GM12801 (cell line): ENCODE data around the gene DNAJB4.

Experiments
- TF ChIP-seq, protein P1 (sequence below): IDR thresholded peaks from one replicate; pipeline ENCODE4 v1.5.1; 2011; ENCODE audit warnings: control low read depth; ENCODE audit not compliant: insufficient read length; ENCODE audit errors: extremely low read depth

Gene DNAJB4

DNA sequence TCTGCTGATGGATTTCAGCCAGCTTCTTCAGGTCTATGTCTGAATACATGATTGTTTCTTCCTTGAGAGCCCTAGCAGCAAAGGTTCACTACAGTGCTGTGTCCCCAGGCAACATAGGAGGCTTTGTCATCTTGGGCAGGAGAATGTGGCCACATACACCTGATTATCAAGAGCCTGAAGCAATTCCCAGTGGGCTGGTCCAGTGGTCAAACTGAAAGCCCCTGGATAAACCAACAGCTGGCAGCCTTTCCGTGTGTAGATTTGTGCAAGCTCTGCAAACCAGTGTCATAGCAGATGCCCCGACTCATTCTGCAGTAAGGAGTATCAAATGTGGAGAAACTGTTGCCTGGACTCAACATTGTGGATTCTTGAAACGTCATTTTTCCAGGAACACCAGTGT, 38.7 kb downstream of the DNAJB4 start:
- TF ChIP-seq, protein P1, sequence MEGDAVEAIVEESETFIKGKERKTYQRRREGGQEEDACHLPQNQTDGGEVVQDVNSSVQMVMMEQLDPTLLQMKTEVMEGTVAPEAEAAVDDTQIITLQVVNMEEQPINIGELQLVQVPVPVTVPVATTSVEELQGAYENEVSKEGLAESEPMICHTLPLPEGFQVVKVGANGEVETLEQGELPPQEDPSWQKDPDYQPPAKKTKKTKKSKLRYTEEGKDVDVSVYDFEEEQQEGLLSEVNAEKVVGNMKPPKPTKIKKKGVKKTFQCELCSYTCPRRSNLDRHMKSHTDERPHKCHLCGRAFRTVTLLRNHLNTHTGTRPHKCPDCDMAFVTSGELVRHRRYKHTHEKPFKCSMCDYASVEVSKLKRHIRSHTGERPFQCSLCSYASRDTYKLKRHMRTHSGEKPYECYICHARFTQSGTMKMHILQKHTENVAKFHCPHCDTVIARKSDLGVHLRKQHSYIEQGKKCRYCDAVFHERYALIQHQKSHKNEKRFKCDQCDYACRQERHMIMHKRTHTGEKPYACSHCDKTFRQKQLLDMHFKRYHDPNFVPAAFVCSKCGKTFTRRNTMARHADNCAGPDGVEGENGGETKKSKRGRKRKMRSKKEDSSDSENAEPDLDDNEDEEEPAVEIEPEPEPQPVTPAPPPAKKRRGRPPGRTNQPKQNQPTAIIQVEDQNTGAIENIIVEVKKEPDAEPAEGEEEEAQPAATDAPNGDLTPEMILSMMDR, result no peak

DNA sequence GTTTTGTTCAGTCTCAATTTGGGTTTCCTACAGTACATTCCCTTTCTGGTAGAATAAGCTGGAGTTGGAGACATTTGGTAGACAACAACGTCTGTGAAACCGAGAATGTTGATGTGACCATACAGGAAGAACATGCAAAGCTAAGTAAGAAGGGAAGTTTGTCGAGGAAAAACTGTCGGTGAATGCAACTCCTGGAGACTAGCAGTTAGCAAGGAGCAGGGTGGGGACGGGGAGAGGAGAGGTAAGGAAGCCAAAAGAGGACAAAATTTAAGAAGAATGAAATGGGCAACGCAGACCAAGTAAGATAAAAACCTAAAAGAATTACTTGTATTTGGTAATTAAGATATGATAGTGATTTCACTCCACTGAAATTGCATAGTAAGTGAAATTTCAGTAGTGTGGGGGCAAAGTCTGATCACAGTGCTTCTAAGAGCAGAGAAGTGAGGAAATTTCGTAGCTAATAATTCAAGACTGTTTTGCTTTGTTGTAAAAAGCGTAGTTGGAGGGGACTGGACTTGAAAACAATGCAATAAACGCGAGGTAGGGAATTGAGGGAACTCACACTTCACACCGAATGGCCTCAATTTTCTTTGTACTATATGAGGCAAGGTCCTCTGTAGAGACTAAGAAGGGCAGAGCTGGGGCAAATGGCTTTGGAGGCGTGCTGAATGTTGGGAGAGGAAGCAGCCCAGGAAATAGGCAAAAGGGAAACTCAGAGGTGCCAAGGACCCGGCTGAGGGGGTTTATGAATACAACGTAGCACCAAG, 40.2 kb downstream of the DNAJB4 start:
- TF ChIP-seq, protein P1, result no peak

DNA sequence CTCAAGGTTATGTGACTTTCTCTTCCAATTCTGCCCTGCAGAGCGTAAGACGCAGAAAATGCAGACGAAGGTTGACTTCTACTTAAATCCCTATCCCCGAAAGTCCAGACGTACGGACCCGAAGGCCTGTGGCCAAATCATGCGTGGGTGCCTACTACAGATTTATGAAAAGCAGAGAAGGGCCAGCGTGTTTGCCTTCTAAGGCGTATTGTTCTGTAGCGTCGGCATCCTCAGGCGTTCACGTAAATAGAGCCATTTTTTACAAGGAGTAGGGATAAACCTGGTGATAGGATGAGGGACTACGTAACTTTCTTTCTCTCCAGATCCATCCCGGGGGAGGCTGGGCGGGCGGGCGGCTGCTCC, 40.8 kb downstream of the DNAJB4 start:
- TF ChIP-seq, protein P1, result no peak

DNA sequence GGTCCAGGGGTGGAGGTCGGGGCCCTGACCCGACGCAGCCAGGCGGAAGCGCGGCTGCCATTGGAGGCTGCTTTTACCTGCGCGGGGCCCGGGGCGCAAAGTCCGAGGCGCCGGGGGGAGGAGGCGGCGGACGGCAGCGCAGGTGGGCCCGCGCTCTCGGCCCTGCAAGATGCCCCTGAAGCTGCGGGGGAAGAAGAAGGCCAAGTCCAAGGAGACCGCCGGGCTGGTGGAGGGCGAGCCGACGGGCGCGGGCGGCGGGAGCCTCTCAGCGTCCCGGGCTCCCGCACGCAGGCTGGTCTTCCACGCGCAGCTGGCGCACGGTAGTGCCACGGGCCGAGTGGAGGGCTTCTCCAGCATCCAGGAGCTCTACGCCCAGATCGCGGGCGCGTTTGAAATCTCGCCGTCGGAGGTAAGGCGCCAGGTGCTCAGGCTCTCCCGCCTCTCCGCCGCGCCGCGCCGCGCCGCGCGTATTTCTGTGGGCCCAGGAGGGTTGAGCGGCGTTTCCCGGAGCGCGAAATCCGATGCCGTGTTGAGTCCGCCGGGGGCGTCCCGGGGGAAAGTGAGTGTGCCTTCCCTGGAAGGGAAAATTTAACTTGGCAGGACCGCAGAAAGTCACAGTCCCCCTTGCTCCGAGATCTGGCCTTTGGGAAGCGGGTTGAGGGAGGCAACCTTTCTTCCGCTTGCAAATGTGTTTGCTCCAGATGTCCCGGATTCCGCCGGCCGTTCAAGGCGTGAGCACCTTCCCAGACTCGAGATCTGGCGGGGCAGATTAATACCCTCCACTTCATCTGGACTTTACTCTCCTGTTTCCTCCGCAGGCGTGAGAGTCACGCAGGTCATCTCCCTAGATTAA, 41.4 kb downstream of the DNAJB4 start, which contains the start of gene GIPC2:
GIPC2 (plus strand) TSS at position 41 of the 853 bp plus-strand sequence; CDS start at position 170, 129 bp downstream.
- TF ChIP-seq, protein P1, result no peak

DNA sequence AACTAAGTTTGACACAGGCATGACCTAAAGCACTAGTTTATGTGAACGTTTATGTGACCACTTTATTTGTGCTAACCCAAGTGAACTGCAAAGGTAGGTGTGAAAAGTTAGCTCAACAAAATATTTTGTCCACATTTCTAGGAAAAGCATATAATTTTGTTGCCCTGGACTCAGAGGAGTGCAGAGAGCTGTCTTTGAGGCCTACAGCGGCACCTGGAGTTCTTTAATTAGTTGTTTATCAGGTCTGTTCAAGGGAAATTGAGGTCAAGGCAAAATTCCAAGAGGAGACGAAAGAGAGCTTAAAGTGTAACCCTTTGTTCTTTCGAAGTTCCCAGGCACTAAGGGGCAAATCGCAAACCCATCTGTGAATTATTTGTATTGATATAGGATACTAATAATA, 42.4 kb downstream of the DNAJB4 start:
- TF ChIP-seq, protein P1, result no peak

DNA sequence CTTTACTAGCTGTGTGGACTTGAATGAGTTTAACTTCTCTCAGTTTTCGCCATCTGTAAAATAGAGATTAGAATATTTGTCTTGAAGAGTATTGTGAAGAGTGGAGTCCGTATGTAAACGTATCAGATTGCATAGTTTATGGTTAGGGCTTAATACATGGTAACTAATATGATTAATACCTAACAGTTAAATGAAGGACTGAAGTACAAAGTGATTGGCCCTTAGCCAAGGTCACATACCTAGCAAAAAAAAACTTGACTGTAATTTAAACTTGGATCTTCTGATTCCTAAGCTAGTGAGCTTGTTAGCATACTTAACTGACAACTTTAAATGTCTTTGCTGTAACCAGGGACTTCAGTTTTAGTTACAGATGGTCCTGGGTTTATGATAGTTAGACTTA, 42.9 kb downstream of the DNAJB4 start:
- TF ChIP-seq, protein P1, result no peak

DNA sequence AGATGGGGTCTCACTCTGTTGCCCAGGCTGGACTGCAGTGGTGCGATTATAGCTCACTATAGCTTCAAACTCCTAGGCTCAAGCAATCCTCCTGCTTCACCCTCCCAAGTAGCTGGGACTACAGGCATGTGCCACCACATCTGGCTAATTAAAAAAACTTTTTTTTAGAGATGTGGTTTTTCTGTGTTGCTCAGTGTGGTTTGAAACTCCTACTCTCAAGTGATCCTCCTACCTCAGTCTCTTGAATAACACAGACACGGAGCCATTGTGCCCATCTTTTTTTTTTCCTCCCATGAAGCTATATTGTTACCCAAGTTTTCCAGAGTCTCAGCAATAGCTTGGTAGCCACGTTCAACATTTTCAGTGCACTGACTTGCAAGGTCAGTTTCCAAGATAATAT, 43.7 kb downstream of the DNAJB4 start:
- TF ChIP-seq, protein P1, result no peak
